DMS 273 (cell line): ENCODE measurements around the gene EIF4E2.

Experiments
- DNase-seq: peaks from one replicate; lab custom pipeline; 2025; ENCODE audit not compliant: unreplicated experiment; lab: John Stamatoyannopoulos, UW

EIF4E2 gene

GRCh38 chr2:232537079-232537478, 13.4 kb upstream of the EIF4E2 start:
- DNase-seq = peak; percentile 49

- DNase-seq = peak; percentile 39
Measured at GRCh38 chr2:232537499-232537898, 13.0 kb upstream of the EIF4E2 start.

- DNase-seq = no peak
Measured at GRCh38 chr2:232538671-232539070, 11.8 kb upstream of the EIF4E2 start.

DNA sequence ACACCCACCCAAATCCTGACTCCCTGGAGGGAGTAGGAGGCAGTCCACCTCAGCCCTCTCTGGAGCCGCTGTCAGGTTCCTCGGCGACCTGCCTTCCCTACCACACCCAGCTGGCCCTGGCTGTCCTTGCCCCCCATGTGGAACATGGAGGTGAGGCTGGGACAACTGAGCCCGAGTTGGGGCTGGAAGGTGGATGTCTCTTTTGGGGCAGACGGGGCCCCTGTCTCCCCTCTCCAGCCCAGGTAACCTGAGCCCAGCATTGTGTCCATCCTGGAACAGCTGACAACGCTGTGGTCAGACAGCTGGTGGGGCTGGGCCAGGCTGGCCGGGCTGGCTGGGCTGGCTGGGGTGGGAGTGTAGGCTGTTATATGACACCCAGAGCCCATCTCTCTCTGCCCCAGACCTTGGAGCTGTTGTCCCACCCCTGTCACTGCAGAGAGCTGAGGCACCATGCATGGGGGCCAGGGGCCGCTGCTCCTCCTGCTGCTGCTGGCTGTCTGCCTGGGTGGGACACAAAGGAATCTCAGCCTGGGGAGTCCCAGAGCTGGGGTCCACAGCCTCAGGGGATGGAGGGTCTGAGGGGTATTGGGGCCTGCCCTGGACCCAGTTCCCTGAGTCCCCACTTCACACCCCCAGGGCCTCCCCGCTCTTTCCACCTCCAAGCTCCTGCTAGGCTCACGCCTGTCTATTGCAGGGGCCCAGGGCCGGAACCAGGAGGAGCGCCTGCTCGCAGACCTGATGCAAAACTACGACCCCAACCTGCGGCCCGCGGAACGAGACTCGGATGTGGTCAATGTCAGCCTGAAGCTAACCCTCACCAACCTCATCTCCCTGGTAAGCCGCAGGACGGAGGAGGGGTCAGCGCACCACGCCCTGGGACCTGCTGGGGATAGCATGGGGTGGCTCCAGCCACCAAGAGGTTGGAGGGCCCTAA, 10.9 kb upstream of the EIF4E2 start, which contains the start of gene CHRNG:
CHRNG (plus strand) TSS at position 395 of the 934 bp plus-strand sequence; CDS start at position 451, 56 bp downstream.
- DNase-seq = peak; percentile 54

GRCh38 chr2:232540441-232541041, 9.9 kb upstream of the EIF4E2 start:
- no peak for DNase-seq

- DNase-seq = no peak
Measured at GRCh38 chr2:232541195-232541960, 9.1 kb upstream of the EIF4E2 start.

DNA sequence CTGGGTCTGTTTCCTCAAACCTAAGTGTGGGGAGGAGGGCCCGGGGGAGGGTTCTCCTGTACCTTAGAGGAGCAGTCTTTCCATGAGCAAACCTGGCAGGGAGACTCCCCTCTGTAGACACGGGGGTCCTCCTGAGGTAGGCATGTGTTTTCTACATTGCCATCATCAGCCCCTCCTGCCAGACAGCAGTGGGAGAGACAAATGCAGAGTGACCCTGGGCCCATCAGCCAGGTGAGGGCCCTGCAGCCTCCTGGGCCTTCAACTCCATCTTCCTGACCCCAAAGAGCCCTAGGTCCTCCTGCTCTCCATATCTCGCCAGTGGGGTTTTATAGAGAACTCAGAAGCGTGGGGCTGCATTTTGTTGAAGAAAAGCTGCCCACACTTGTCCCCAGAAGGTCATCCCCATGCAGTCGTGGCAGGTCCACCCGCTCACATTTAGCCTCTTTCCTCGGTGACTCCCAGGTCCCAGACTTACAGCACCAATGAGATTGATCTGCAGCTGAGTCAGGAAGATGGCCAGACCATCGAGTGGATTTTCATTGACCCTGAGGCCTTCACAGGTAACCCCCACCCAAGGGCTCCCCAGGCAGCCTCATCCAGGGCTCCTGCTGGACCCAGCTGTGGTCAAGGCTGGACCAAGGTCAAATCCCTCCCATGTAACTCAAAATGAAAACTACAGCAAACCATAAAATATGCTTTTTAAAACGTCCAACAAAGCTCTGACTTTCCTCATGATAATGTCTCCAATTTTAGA, 8.4 kb upstream of the EIF4E2 start:
- DNase-seq = no peak

GRCh38 chr2:232542715-232543467, 7.6 kb upstream of the EIF4E2 start:
- no peak for DNase-seq

DNA sequence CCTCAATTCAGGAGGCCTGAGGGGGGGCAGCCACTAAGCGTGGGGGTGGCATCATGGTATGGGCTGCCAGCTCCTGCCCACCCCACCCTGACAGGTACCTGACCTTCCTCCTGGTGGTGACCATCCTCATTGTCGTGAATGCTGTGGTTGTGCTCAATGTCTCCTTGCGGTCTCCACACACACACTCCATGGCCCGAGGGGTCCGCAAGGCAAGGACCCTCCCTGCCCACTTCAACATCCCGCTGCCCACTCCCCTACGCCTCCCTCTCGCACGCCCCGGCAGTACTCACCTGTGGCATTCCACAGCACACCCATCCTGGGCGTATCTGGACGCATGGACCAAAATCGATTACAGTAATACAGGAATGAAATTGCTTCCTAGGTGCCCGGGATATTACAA, 7.0 kb upstream of the EIF4E2 start:
- DNase-seq = no peak

DNA sequence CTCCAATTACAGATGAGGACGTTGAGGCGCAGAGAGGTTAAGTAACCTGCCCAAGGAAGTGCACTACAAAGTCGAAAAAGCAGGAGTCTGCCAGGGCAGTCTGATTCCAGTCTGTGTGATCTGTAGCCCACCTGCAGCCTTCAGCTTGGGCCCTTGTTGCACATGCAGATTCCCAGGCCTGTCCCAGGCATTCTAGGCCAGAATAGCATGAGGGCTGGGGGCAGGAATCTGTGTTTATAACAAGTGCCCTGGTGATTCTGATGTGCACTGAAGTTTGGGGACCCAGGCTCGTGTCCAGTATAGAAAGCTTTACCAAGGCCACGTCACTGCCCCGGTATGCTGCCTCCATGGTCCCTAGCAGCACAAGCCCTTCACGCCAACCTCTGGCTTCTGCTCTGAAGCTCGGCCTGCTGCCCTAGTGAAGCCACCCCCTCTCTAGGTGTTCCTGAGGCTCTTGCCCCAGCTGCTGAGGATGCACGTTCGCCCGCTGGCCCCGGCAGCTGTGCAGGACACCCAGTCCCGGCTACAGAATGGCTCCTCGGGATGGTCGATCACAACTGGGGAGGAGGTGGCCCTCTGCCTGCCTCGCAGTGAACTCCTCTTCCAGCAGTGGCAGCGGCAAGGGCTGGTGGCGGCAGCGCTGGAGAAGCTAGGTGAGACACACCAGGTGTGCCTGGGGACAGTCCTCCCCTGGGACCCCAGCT, 6.4 kb upstream of the EIF4E2 start:
- no peak for DNase-seq

GRCh38 chr2:232544674-232545073, 5.8 kb upstream of the EIF4E2 start:
- DNase-seq = no peak

- no peak for DNase-seq
Measured at GRCh38 chr2:232545511-232546375, 4.7 kb upstream of the EIF4E2 start.

DNA sequence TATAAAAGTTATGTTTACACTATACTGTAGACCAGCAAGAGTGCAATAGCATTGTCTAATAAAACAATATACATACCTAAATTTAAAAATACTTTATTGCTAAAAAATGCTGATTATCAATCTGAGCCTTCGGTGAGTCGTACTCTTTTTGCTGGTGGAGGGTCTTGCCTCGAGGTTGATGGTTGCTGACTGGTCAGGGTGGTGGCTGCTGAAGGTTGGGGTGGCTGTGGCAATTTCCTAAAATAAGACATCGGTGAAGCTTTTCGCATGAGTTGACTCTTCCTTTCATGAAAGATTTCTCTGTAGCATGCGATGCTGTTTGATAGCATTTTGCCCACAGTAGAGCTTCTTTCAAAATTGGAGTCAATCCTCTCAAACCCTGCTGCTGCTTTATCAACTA, 2.5 kb upstream of the EIF4E2 start:
- no peak for DNase-seq

GRCh38 chr2:232549655-232550353, 685 bp upstream of the EIF4E2 start:
- DNase-seq = peak; percentile 75

DNA sequence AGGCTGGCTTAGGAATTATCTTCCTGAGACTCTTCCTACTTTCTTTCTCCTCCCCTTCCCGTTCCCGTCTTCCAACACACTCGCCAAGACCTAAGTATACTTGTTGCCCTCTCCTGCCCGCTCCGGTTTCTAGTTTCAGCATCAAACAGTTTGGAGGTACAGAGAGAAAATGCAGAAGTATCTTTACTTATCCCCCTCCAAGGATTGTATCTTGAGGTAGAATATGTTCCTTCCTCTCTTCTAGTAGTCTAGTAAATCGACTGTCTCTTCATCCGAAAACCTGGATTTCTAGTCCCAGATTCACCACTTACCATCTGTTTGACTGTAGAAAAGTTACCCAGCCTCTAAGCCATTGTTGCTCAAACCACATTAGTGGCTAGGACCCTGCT, 755 bp downstream of the EIF4E2 start:
- DNase-seq = no peak

DNA sequence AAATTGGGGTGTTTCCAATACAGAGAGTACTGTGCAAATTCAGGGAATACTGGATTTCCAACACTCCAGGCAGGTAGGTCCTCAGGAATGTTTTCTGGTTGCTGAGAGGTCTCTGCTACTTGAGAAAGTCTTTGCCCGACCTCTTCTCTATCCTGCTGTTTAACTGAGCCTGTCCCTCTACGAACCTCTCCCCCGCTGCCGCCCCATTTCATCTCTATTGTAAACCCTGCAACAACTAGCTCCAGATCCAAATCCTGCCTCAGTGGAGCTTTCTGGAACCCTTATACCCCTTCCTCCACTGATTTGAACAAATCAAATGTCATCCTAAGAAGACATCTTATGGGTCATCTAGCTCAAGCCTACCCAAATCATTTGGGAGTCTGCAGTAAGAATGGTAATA, 1.3 kb downstream of the EIF4E2 start:
- no peak for DNase-seq

DNA sequence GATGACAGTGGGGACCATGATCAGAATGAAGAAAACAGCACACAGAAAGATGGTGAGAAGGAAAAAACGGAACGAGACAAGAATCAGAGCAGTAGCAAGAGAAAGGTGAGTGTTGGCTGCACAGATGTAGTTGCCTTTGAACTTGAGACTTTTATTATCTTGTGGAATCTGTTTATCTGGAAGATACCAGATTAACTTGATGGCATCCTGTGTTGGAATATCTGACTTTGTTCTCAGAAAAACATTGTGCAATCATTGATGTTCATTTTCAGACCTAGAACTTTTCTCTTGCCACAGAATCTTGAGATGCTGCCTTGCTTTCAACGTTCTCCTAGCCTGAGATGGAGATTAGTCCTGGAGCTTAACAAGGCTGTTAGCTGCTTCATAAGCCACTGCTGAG, 5.9 kb downstream of the EIF4E2 start:
- DNase-seq = no peak
